Activated T-cell treated with anti-CD3 and anti-CD28 coated beads for 48 hours (primary cell): Measurements from ENCODE around the gene HTRA1.

Source experiments
- DNase-seq: peaks from one replicate; pipeline ENCODE4 v3.0.0-alpha.2; 2020; ENCODE audit warnings: low read depth

HTRA1 gene

DNA sequence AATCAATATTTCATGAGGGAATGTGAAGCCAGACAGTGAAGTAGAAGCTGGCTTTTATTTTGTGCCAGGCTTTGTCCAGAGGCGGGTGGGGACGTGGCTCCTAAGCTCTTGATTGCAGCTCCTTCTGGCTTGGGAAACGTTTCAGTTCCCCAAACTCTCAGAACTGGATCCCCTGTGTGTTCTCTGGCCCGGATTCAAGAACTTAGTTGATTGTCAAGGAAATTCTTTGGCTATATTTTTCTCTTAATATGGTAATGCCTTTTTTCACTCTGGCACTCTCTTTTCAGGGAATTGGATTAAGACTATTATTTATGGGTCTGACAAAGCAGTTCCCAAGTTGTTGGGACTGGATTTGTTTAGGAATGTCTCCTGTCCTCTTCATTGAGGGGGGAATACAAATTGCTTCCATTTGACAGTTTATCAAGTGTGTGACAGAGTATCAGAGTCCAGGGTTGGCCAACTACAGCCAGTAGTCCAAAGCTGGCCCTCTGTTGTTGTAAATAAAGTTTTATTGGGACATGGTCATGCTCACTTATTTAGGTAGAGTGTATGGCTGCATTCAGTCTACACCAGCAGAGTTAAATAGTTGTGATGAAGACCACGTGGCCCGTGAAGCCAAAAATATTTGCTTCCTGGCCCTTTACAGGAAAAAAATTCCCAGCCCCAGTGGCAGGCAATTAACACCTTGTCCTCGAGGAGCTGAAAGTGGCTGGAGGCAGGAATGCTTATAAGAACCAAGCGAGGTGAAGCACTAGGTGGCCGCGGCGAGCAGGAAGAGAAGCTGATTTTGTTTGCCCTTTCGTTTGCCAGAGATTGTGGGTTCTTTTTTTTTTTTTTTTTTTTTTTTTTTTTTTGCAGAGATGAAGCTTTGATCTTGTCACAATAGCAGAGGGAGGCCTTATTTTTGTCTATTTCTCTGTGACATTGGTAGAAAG is 34.3 kb downstream of the HTRA1 start:
- no peak for DNase-seq

DNA sequence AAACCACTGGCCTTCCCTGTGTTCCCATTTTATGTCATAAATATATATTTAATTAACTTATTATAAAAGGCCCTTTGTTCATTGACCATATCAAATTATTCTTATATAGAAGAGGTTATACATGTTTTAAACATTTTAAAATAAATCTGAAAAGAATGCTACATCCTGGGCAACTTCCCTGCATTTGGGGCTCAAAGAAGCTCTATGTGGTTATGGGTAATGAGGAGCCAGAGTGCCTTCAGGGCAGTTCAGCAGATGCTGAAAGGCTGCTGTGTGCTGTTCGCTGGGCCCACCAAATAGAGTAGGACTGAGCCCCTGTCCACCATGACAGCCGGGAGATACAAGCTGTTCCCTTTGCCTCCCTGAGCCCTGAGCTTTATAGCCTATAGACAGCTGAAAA is 35.9 kb downstream of the HTRA1 start:
- no peak for DNase-seq

DNA sequence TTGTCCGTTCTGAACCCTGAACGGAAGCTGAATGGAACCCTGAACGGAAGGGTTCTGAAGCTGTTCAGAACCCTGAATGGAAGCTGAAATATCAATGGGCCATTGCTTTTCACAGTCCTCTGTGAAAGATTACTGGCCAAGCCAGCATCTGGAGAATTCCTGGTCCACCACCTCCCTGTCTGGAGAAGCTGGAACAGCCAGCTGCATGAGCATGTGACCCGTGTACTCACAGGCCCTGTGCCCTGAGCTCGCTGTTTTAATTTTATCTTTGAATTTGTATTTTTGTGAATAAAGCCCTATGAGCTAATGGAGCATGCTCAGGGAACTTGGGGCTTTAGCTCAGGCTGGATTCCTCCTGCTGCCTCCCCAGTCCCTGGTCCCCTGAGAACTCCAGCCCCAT is 37.2 kb downstream of the HTRA1 start:
- DNase-seq, result no peak

- no peak for DNase-seq
These were observed 37.7 kb downstream of the HTRA1 start for GRCh38 chr10:122499012-122499411.

DNA sequence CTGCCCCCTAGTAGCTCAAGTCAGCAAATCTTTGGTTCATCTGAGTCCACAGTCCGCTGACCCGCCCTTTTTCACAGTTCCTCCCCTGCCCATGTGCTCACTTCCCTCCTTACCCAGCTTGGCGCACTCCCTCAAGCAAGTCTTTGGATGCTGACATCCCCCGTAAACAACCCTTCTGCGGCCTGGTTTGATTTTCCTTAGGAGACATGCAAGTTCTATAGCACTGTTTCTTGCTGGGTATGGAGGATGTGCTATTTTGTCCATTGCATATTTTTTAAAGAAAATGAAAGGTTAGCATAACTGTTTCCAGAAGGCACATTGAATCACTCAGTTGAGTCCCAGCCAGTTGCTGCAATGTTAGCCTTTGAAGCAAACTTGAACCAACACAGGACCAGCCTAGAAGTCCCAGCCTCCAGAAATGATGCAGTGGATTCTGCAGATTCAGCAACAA is 38.2 kb downstream of the HTRA1 start:
- no peak for DNase-seq

GRCh38 chr10:122500194-122500593 is 38.8 kb downstream of the HTRA1 start:
- no peak for DNase-seq

- no peak for DNase-seq
These were observed 39.4 kb downstream of the HTRA1 start for GRCh38 chr10:122500726-122501125.

- no peak for DNase-seq
These were observed 41.7 kb downstream of the HTRA1 start for GRCh38 chr10:122503012-122503411.

DNA sequence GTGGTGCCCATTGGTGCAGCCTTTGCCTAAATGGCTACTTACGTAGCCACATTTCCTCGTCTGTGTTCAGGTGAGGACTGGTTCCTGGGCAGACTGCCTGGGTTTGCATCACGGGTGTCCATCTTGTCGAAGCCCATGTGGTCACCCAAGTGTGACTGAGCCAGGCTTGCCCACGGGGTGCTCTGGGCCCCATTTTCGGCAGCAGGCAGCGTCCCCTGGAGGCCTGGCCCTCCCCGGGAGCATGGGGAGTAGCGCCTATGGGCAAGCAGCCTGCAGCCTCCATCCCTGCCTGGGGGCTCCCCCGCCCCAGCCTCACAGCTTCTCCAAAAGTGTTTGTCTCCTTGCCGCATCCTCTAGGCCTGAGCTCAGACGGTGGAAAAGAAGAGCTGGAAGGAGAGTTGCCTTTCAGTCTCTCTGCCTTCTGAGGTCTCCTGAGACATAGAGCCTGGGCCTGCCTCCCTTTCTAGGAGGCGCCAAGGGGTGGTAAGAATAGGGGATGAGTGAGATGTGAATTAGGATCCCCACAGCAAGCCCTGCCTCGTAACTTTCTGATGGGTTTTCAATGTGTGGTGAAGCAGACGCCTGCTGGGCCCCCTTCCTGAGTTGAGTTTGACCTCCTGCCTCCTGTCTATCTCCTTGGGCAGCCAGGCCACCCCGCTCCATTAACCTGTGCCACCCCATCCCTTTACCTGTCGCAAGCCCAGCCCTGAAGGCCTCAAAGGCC is 42.7 kb downstream of the HTRA1 start:
- DNase-seq, result no peak

DNA sequence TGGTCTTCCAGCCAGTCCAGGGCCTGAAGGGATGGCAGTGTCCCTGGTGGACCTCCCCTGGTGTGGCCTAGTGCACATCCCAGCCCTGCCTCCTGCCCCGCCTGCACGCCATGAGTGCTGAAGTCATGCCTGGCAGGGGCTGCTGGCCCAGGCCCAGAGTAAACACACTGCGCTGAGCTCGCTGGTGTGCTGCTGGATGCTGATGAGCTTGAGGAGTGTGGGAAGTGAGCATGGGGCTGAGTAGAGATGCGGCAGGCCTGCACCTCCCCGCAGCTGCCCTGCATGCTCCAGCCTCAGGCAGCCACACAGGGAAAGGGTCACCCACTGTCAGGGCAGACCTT is 43.2 kb downstream of the HTRA1 start:
- DNase-seq, result no peak

DNA sequence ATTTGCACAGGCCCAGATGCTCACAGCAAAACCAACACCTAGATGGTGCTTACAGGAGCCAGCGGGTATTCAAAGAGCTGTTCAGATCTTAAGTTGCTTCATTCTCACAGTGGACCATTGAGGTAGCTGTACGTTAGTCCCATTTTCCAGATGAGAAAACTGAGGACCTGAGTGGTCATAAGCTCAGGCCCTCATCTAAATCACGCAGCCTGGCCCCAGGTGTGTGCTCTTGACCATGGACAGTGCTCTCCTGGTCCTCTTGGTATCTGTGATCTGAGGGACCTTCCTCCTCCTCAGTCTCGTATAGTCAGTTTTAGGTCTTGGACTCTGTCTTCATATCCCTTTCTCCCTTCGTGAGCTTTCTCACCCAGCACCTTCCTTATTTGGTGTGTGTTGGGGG is 43.7 kb downstream of the HTRA1 start:
- DNase-seq, result no peak

DNA sequence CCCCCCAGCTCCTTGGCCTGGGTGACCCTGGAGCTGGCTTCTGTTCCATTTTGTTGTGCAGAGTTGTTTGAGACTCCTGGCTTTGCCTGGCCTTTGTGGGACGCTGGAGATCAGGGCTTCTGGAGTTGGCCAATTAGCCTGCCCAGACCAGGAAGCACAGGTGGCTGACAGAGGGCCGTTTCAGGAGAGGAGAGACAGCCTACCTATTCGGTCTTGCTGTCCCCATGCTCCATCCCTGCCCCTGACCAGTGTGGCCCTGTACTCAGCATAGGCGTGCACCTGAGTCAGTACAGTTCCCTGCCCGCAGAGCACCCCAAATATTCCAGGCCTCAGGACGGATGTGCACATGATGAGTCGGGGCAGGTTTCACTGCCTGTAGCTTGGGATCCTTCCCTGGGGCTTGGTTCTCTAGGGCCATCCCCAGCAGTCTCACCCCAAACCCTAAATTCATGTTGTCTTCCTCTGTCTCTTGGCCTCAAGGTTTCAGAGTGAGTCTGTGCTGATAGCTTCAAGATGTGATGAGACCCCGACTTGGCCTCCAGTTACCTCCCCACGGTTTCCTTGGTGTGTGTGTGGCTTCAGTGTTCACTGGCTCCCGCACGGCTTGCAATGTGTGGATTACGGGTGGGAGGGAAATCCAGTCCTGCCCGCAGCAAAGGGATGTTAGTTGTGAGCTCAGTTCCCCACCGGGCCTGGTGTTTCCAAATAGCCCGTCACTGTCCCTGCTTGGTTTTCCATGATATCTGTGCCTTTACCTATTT is 44.7 kb downstream of the HTRA1 start:
- DNase-seq, result no peak

DNA sequence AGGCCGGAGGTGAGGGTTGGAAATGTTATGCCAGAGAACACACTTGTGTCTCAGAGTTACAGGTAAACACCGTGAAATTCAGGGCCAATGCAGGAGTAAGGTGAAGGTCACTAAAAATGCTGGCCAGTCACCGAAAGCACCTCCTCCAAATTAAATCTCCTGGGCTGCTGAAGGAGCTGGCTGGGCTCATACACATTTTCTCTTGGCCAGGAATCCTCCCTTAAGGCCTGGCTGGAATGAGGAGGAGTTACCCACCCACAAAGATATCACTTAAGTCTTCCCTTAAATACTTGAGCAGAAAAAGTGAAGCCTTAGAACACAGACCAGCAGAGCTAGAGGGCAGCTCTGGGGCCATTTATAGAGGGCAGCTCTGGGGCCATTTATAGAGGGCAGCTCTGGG is 46.3 kb downstream of the HTRA1 start:
- no peak for DNase-seq

DNA sequence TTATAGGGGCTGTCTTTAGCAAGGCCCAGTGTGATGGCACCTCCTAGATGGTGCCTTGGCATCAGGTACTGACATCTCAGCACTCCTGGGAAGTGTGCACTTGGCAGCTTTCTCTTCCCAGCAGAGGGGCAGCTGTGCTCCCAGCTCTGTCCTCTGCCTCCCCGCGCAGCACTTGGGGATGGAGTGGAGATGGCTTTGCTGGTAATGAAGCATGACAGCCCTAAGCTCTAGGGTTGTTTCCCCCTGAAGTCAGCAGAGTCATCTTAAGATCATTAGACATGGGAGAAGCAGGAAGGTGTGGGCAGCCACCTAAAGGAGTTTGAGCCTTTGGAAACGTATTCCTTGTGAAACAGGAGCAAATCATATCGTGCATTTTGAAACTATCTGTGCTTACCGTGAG is 46.7 kb downstream of the HTRA1 start:
- DNase-seq, result no peak

DNA sequence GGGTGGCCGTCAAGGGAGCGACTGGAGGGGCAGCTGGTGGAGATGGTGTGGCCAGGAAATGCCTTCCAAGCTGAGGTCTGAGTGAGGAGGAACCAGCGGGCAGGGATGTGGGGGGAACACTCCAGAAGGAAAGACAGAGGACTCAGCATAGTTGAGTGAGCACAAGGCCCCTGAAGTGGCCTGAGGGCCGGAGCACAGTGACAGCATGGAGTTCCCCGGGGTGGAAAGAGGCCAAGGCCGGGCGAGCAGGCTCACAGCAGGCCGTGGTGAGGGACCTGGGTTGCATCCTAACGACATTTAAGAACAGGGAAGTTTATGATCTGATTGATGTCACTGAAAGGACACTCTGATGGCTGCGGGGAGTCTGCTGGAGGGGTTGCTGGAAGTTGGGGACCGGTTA is 48.0 kb downstream of the HTRA1 start:
- no peak for DNase-seq

DNA sequence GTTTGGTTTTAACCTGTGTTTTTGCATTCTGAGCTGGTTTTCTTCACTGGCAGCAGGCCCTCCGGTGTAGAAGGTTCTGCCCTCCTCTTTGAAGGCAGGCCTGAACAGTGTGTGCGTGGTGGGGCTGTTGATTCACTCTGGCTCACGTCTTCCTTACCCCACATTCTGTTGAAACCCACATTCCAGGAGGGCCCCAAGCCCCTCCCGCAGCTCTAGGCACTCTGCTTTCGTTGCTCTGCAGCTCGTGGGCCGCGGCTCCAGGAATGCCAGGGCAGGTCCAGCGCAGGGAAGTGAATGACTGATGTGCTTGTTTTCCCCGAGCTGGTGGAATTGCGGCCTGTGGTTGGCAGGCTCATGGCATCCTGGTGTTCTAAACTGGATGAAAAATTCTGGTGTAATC is 49.0 kb downstream of the HTRA1 start:
- no peak for DNase-seq

DNA sequence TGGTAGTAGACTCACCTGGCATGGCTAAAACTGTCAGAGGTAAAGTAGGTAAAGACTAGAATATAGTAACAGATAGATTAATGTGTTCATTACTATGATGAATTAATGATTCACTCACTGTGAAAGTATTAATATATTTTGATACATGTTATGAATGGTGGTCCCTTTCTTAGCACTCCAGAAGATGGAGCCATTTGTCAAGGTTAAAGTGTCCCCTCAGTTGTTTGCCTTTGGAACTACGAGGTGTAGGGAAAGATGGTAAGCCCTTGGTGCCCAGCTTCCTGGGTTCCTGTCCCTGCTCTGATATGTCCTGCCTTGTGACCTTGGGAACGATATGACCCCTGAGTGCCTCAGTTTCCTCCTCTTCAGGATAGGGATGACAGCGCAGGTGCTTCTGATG is 49.4 kb downstream of the HTRA1 start:
- DNase-seq, result no peak

DNA sequence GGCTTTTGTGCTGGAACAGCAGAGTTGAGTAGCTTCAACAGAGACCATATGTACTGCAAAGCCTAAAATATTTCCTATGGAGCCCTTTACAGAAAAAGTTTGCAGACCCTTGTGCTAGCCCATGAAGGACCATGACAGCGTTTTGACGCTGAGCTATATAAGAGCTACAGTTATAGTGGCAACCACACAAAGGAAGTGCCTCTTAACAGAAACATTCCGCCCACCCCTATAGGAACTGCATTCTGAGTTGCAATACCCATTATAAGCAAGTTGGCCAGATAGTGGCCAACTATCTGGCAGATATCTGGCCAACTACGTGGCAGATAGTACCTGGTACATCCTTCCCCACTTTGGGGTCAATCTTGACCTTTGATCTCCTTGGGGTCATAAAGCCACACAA is 51.7 kb downstream of the HTRA1 start:
- DNase-seq, result no peak

- DNase-seq, result no peak
These were observed 52.9 kb downstream of the HTRA1 start for GRCh38 chr10:122514045-122514840.

- no peak for DNase-seq
These were observed 53.7 kb downstream of the HTRA1 start for GRCh38 chr10:122515022-122515424.

- DNase-seq, result peak; percentile 51
These were observed 54.4 kb downstream of the HTRA1 start for GRCh38 chr10:122515588-122516231.
